A549 (cell line): ENCODE measurements around the gene TDRKH. TPM values are rescaled to one million over a fixed set of nuclear protein-coding genes. Genes with fewer than 3 reads are reported as not detected.

Experiments
- ATAC-seq, 2 experiments: fragments of 200-7000 bp in 1 of 2; fragments of >200 bp in 1 of 2; cut with Nextera tagmentation in 1 of 2; cut with Tn5 transposase in 1 of 2; 3 replicates each; pipeline versions ENCODE4 v1.8.0 to v1.9.1; 2018 to 2020; ENCODE audit warnings: mild to moderate bottlenecking in 1 of 2, moderate library complexity in 1 of 2
- CTCF ChIA-PET: fragments of 300-600 bp; sonication (Branson Sonifier 250); formaldehyde crosslinking; extraction: SDS; loops from one replicate; lab custom pipeline; 2021; ENCODE audit warnings: antibody characterized with exemption, inconsistent platforms; lab: Yijun Ruan, JAX
- POLR2A ChIA-PET: fragments of 350-600 bp; formaldehyde crosslinking; extraction: SDS; loops from one replicate; lab custom pipeline; 2021; ENCODE audit warnings: antibody characterized with exemption, inconsistent platforms; lab: Yijun Ruan, JAX
- DNase-seq, 2 experiments: peaks; one replicate each; pipeline versions ENCODE4 v3.0.0 to v3.0.0-alpha.2; 2011 to 2016; ENCODE audit warnings: low read depth in 1 of 2, low spot score in 1 of 2
- FAIRE-seq: peaks from 2 replicates; lab custom pipeline; 2011; peaks lifted over from hg19 to GRCh38; lab: Jason Lieb, UNC
- H3K27ac ChIP-seq, 2 experiments: fragments of >200 bp; sonication (Bioruptor Twin); formaldehyde crosslinking; 3 replicates each; pipeline ENCODE4 v1.5.1; 2016 to 2017
- H3K4me1 ChIP-seq: fragments of >200 bp; sonication (Bioruptor Twin); formaldehyde crosslinking; 3 replicates; pipeline ENCODE4 v1.6.1; 2016
- H3K4me2 ChIP-seq: fragments of >200 bp; sonication (Bioruptor Twin); formaldehyde crosslinking; 3 replicates; pipeline ENCODE4 v1.6.1; 2016
- H3K4me3 ChIP-seq: fragments of >200 bp; sonication (Bioruptor Twin); formaldehyde crosslinking; 3 replicates; pipeline ENCODE4 v1.5.1; 2016
- H3K9me3 ChIP-seq: fragments of >200 bp; sonication (Bioruptor Twin); formaldehyde crosslinking; 3 replicates; pipeline ENCODE4 v1.6.1; 2016
- ATOH8 ChIP-seq: fragments of 250-450 bp; sonication (Bioruptor Pico); IDR thresholded peaks from 2 replicates; pipeline ENCODE4 v1.5.0; 2020; ENCODE audit warnings: low read depth, mild to moderate bottlenecking, moderate library complexity
- BCL3 ChIP-seq: fragments of >200 bp; sonication (Bioruptor Twin); formaldehyde crosslinking; IDR thresholded peaks from 3 replicates; pipeline ENCODE4 v1.6.1; 2016
- BHLHE40 ChIP-seq: IDR thresholded peaks from 2 replicates; pipeline ENCODE4 v1.6.1; 2012; ENCODE audit warnings: low read depth, low read length, inconsistent platforms
- CTCF ChIP-seq: fragments of >200 bp; sonication (Bioruptor Twin); formaldehyde crosslinking; IDR thresholded peaks from 3 replicates; pipeline ENCODE4 v1.5.1; 2016
- EHF ChIP-seq: fragments of 250-450 bp; sonication (Bioruptor Pico); IDR thresholded peaks from 2 replicates; pipeline ENCODE4 v1.5.0; 2020; ENCODE audit warnings: mild to moderate bottlenecking
- ELK1 ChIP-seq: fragments of 150-350 bp; IDR thresholded peaks from 2 replicates; pipeline ENCODE4 v1.6.1; 2014; ENCODE audit warnings: low read depth, mild to moderate bottlenecking, low read length
- EP300 ChIP-seq, 2 experiments: fragments of >200 bp; sonication (Bioruptor Twin); formaldehyde crosslinking; IDR thresholded peaks; 2 replicates in 1 of 2; 3 replicates in 1 of 2; pipeline ENCODE4 v1.6.1; 2016 to 2017
- FOSB ChIP-seq: fragments of 250-450 bp; sonication (Bioruptor Pico); IDR thresholded peaks from 2 replicates; pipeline ENCODE4 v1.5.0; 2020; ENCODE audit warnings: mild to moderate bottlenecking, moderate library complexity
- FOSL2 ChIP-seq, 2 experiments: fragments of 450-650 bp in 1 of 2; fragments of >200 bp in 1 of 2; sonication (Bioruptor Twin) in 1 of 2; formaldehyde crosslinking; IDR thresholded peaks; 2 replicates each; pipeline versions ENCODE4 v1.5.0 to v1.6.1; 2016 to 2020; ENCODE audit warnings: mild to moderate bottlenecking in 1 of 2, moderate library complexity in 1 of 2
- HDAC2 ChIP-seq: fragments of 200-600 bp; sonication (generic); IDR thresholded peaks from 2 replicates; pipeline ENCODE4 v1.6.1; 2016
- HES2 ChIP-seq: fragments of >200 bp; sonication (Bioruptor Twin); formaldehyde crosslinking; IDR thresholded peaks from 2 replicates; pipeline ENCODE4 v1.6.1; 2016
- HMGXB4 ChIP-seq: fragments of 250-450 bp; sonication (Bioruptor Pico); IDR thresholded peaks from 2 replicates; pipeline ENCODE4 v1.5.0; 2021; ENCODE audit warnings: mild to moderate bottlenecking, moderate library complexity, borderline replicate concordance
- HOXB13 ChIP-seq: fragments of 250-450 bp; sonication (Bioruptor Pico); IDR thresholded peaks from 2 replicates; pipeline ENCODE4 v1.5.0; 2020; ENCODE audit warnings: low read depth, mild to moderate bottlenecking, moderate library complexity
- JUN ChIP-seq, 2 experiments: fragments of >200 bp; sonication (Bioruptor Twin); formaldehyde crosslinking; IDR thresholded peaks; 2 replicates in 1 of 2; 3 replicates in 1 of 2; pipeline ENCODE4 v1.6.1; 2016 to 2017
- KDM1A ChIP-seq: fragments of 200-600 bp; sonication (generic); IDR thresholded peaks from 2 replicates; pipeline ENCODE4 v1.6.1; 2016; ENCODE audit warnings: low read depth, mild to moderate bottlenecking
- KDM5A ChIP-seq: fragments of 200-600 bp; sonication (generic); IDR thresholded peaks from 2 replicates; pipeline ENCODE4 v1.6.1; 2016; ENCODE audit warnings: antibody characterized with exemption, mild to moderate bottlenecking
- MAFK ChIP-seq: fragments of 450-650 bp; IDR thresholded peaks from 2 replicates; pipeline ENCODE4 v1.6.1; 2014; ENCODE audit not compliant: partially characterized antibody
- MAZ ChIP-seq: fragments of 150-350 bp; IDR thresholded peaks from 2 replicates; pipeline ENCODE4 v1.6.1; 2014; ENCODE audit warnings: antibody characterized with exemption, low read depth, low read length, borderline replicate concordance
- MYC ChIP-seq: IDR thresholded peaks from 2 replicates; pipeline ENCODE4 v1.6.1; 2012; ENCODE audit warnings: mild to moderate bottlenecking, inconsistent platforms, low read length, improper control_type of control experiment, borderline replicate concordance
- NR3C1 ChIP-seq: fragments of >200 bp; sonication (Bioruptor Twin); formaldehyde crosslinking; IDR thresholded peaks from 3 replicates; pipeline ENCODE4 v1.6.1; 2017
- PHF8 ChIP-seq: fragments of 200-600 bp; sonication (generic); IDR thresholded peaks from 2 replicates; pipeline ENCODE4 v1.6.1; 2016; ENCODE audit warnings: low read depth, mild to moderate bottlenecking, antibody characterized with exemption, moderate library complexity, borderline replicate concordance
- POLR2A ChIP-seq: IDR thresholded peaks from 2 replicates; pipeline ENCODE4 v1.6.1; 2012; ENCODE audit warnings: mild to moderate bottlenecking, low read length
- RAD21 ChIP-seq, 2 experiments: fragments of >200 bp in 1 of 2; sonication (Bioruptor Twin) in 1 of 2; formaldehyde crosslinking in 1 of 2; IDR thresholded peaks in 1 of 2; conservative IDR thresholded peaks in 1 of 2; 2 replicates in 1 of 2; 3 replicates in 1 of 2; pipeline ENCODE4 v1.6.1; 2012 to 2018; ENCODE audit warnings: inconsistent platforms in 1 of 2
- RCOR1 ChIP-seq: fragments of 150-350 bp; IDR thresholded peaks from 2 replicates; pipeline ENCODE4 v1.6.1; 2014; ENCODE audit warnings: antibody characterized with exemption, low read length, low read depth
- SREBF2 ChIP-seq: fragments of 450-650 bp; IDR thresholded peaks from 2 replicates; pipeline ENCODE4 v1.6.1; 2014; ENCODE audit warnings: mild to moderate bottlenecking, moderate library complexity
- ZC3H11A ChIP-seq: fragments of 450-650 bp; IDR thresholded peaks from 2 replicates; pipeline ENCODE4 v1.6.1; 2014; ENCODE audit warnings: antibody characterized with exemption, mild to moderate bottlenecking
- ZNF302 ChIP-seq: fragments of 250-450 bp; sonication (Bioruptor Pico); IDR thresholded peaks from 2 replicates; pipeline ENCODE4 v1.9.0; 2021; ENCODE audit warnings: inconsistent platforms, mild to moderate bottlenecking, moderate library complexity
- WGBS: methylation state at CpG from one replicate; pipeline ENCODE4 v1.1.6; 2017; ENCODE audit errors: missing lambda C conversion rate; 5-methylcytosine and 5-hydroxymethylcytosine counted together
- polyA plus RNA-seq, 4 experiments: library from polyadenylated mRNA; depleted of rRNA in 3 of 4; stranded (reverse); fragments of >200 nt; fragmentation: RNase III in 1 of 4; extraction: RNeasy Plus Mini Kit Qiagen cat#74134 plus additional on column Dnase treatment in 1 of 4; gene quantifications; 2 replicates in 3 of 4; 3 replicates in 1 of 4; pipeline ENCODE4 v1.2.3, GENCODE V29; 2011 to 2017

TDRKH gene
- polyA plus RNA-seq, 2 of the 4 experiments (the other 2 are of a cell fraction): 7.7 to 8.8 TPM

GRCh38 chr1:151807766-151808165, 17.5 kb upstream of the TDRKH start:
- no peak for FAIRE-seq
- no peak overlapping the region for H3K4me2 ChIP-seq
- DNase-seq: no peak
- TF ChIP-seq BHLHE40 (no peak), HDAC2 (no peak), POLR2A (no peak), RAD21 (conservative IDR thresholded peaks at IDR 0.05 in 1 of 2, IDR thresholded peaks at IDR 0.05 in 1 of 2) (no peak), HES2 (no peak), FOSB (CRISPR knock-in tag) (no peak), ZNF302 (no peak), HMGXB4 (CRISPR knock-in tag) (no peak), NR3C1 (no peak), EHF (CRISPR knock-in tag) (no peak), KDM5A (no peak), HOXB13 (CRISPR knock-in tag) (no peak), SREBF2 (no peak)
- H3K4me1 ChIP-seq: no peaks in the 10 kb centered on the region
- CTCF ChIA-PET: interaction anchor here (0.6 to 1.7 kb wide), 4 partner anchors 13 to 214 kb away, joined by 3 to 7 read pairs (median 4); no protein-coding TSS in a partner anchor
- WGBS: 62% methylated on average over 1 of the region's 1 CpG
- POLR2A ChIA-PET: no interaction called here
- H3K27ac ChIP-seq: no peak overlapping the region
- no peak overlapping the region for H3K4me3 ChIP-seq
- no peak for ATAC-seq
- H3K9me3 ChIP-seq: no peaks in the 10 kb centered on the region

- DNase-seq (no peak), FAIRE-seq (no peak), ATAC-seq (no peak)
- TF ChIP-seq FOSL2 (IDR thresholded peaks at IDR 0.05) (no peak), FOSL2 (CRISPR knock-in tag; IDR thresholded peaks at IDR 0.05) (no peak), BHLHE40 (no peak), RCOR1 (no peak), MAZ (no peak), ELK1 (no peak), FOSB (CRISPR knock-in tag) (no peak), MAFK (no peak), PHF8 (no peak), JUN (IDR thresholded peaks at IDR 0.05) (no peak), NR3C1 (no peak), RAD21 (conservative IDR thresholded peaks at IDR 0.05 in 1 of 2, IDR thresholded peaks at IDR 0.05 in 1 of 2) (no peak), MYC (no peak), CTCF (no peak), EP300 (IDR thresholded peaks at IDR 0.05) (no peak), ATOH8 (CRISPR knock-in tag) (no peak), ZC3H11A (no peak), KDM1A (no peak), BCL3 (no peak)
- Histone ChIP-seq H3K4me3 (no peak overlapping the region), H3K9me3 (no peaks in the 10 kb centered on the region), H3K27ac (no peak overlapping the region), H3K4me1 (no peaks in the 10 kb centered on the region), H3K4me2 (no peak overlapping the region)
- POLR2A ChIA-PET: no interaction called here
- 33% methylated on average over 5 of the region's 5 CpGs for WGBS
- CTCF ChIA-PET: interaction anchor here (0.7 to 1.7 kb wide), 5 partner anchors 14 to 213 kb away, joined by 3 to 7 read pairs (median 3); no protein-coding TSS in a partner anchor
Measured at GRCh38 chr1:151807131-151807530, 16.8 kb upstream of the TDRKH start.
